ENCODE results near the gene MYRIP. TPM values are rescaled to one million over a fixed set of nuclear protein-coding genes. Genes with fewer than 3 reads are reported as not detected.

The MYRIP gene
- total RNA-seq, 1 experiment from 2014 or later = 1.6 TPM

- no peaks in the 10 kb centered on the region for H3K36me3 Mint-ChIP-seq
- DNase-seq (ENCODE audit: low spot score) = no peak
- ChIA-PET POLR2A (no interaction called here), CTCF (interaction anchor here (0.7 kb wide), 1 partner anchor 31 kb away, joined by 3 read pairs; no protein-coding TSS in a partner anchor)
- peaks cover 11% of the 10 kb centered on the region; the same call in 1 of the 2 replicates for H3K9me3 Mint-ChIP-seq
- no peaks in the 10 kb centered on the region for H3K4me1 Mint-ChIP-seq
- no peak overlapping the region for H3K4me3 Mint-ChIP-seq
- TF ChIP-seq GABPB1 (CRISPR knock-in tag; IDR thresholded peaks at IDR 0.05) (no peak), USF1 (CRISPR knock-in tag; IDR thresholded peaks at IDR 0.05) (no peak), GTF2I (CRISPR knock-in tag; conservative IDR thresholded peaks at IDR 0.05) (no peak), CBFB (CRISPR knock-in tag; IDR thresholded peaks at IDR 0.05; ENCODE audit: low read depth) (no peak)
- no peaks in the 10 kb centered on the region for H3K27me3 Mint-ChIP-seq (ENCODE audit: low read depth)
- no peak overlapping the region for H3K27ac Mint-ChIP-seq
- ATAC-seq = no peak
Observed at GRCh38 chr3:39843440-39843839, 34.0 kb downstream of the MYRIP start.

- H3K27me3 Mint-ChIP-seq (ENCODE audit: low read depth) = no peaks in the 10 kb centered on the region
- no peak for TF ChIP-seq SOX15 (CRISPR knock-in tag; IDR thresholded peaks at IDR 0.05)
- TF ChIP-seq ZNF532 (CRISPR knock-in tag; IDR thresholded peaks at IDR 0.05; ENCODE audit: borderline replicate concordance) = no peak
- no peaks in the 10 kb centered on the region for H3K9me3 Mint-ChIP-seq
- H3K4me1 Mint-ChIP-seq = no peaks in the 10 kb centered on the region
- ATAC-seq = no peak
- DNase-seq (ENCODE audit: low spot score) = no peak
- POLR2A ChIA-PET = no interaction called here
- CTCF ChIA-PET = no interaction called here
- no peak overlapping the region for H3K4me3 Mint-ChIP-seq
- no peak overlapping the region for H3K27ac Mint-ChIP-seq
- no peaks in the 10 kb centered on the region for H3K36me3 Mint-ChIP-seq
Observed at GRCh38 chr3:39848365-39848764, 39.0 kb downstream of the MYRIP start.

GRCh38 chr3:39849992-39850715, 40.7 kb downstream of the MYRIP start:
- ChIA-PET CTCF (no interaction called here), POLR2A (no interaction called here)
- Mint-ChIP-seq H3K36me3 (no peaks in the 10 kb centered on the region), H3K9me3 (no peaks in the 10 kb centered on the region), H3K27ac (no peak overlapping the region), H3K4me3 (no peak overlapping the region), H3K4me1 (no peaks in the 10 kb centered on the region), H3K27me3 (ENCODE audit: low read depth) (no peaks in the 10 kb centered on the region)
- ATAC-seq (peak; percentile 38), DNase-seq (ENCODE audit: low spot score) (no peak)
- TF ChIP-seq ZNF671 (CRISPR knock-in tag; IDR thresholded peaks at IDR 0.05) = no peak
- no peak for TF ChIP-seq JAZF1 (CRISPR knock-in tag; IDR thresholded peaks at IDR 0.05)
- TF ChIP-seq HMGXB4 (CRISPR knock-in tag; IDR thresholded peaks at IDR 0.05) = no peak
- no peak for TF ChIP-seq CDX4 (CRISPR knock-in tag; IDR thresholded peaks at IDR 0.05; ENCODE audit: borderline replicate concordance)

- no peaks in the 10 kb centered on the region for H3K27me3 Mint-ChIP-seq (ENCODE audit: low read depth)
- no peak overlapping the region for H3K27ac Mint-ChIP-seq
- no peak for ATAC-seq
- ChIA-PET POLR2A (no interaction called here), CTCF (no interaction called here)
- no peaks in the 10 kb centered on the region for H3K9me3 Mint-ChIP-seq
- no peak for DNase-seq (ENCODE audit: low spot score)
- H3K36me3 Mint-ChIP-seq = no peaks in the 10 kb centered on the region
- H3K4me1 Mint-ChIP-seq = no peaks in the 10 kb centered on the region
- H3K4me3 Mint-ChIP-seq = no peak overlapping the region
- TF ChIP-seq TEAD4 (CRISPR knock-in tag; IDR thresholded peaks at IDR 0.05) = no peak
- TF ChIP-seq CREB1 (CRISPR knock-in tag; IDR thresholded peaks at IDR 0.05) = no peak
- TF ChIP-seq AR (CRISPR knock-in tag; IDR thresholded peaks at IDR 0.05) = no peak
- no peak for TF ChIP-seq SOX15 (CRISPR knock-in tag; IDR thresholded peaks at IDR 0.05)
- TF ChIP-seq CREM (CRISPR knock-in tag; IDR thresholded peaks at IDR 0.05) = no peak
- TF ChIP-seq JUN (CRISPR knock-in tag; IDR thresholded peaks at IDR 0.05) = no peak
- TF ChIP-seq ZNF263 (CRISPR knock-in tag; IDR thresholded peaks at IDR 0.05; ENCODE audit: low read depth) = no peak
- TF ChIP-seq JAZF1 (CRISPR knock-in tag; IDR thresholded peaks at IDR 0.05) = no peak
- no peak for TF ChIP-seq SMAD3 (CRISPR knock-in tag; IDR thresholded peaks at IDR 0.05; ENCODE audit: borderline replicate concordance)
- TF ChIP-seq GABPB1 (CRISPR knock-in tag; IDR thresholded peaks at IDR 0.05) = no peak
- no peak for TF ChIP-seq FOXK1 (CRISPR knock-in tag; IDR thresholded peaks at IDR 0.05)
Observed at GRCh38 chr3:39850716-39851032, 41.3 kb downstream of the MYRIP start.
